CD4-positive, alpha-beta memory T cell (primary cell): ENCODE data around the gene DUS2. TPM values are rescaled to one million over a fixed set of nuclear protein-coding genes. Genes with fewer than 3 reads are reported as not detected.
"Not testable (repeated sequence)": the region's sequence is repeated elsewhere in the genome, so short reads cannot be mapped to it uniquely, and the experiment has no call there.

Experiments
- CTCF ChIA-PET: fragments of 350-600 bp; sonication (Branson Sonifier 250); formaldehyde crosslinking; loops from one replicate; lab custom pipeline; 2021; ENCODE audit warnings: inconsistent platforms; ENCODE audit not compliant: partially characterized antibody; lab: Charles Lee
- POLR2A ChIA-PET: fragments of 350-600 bp; sonication (Branson Sonifier 250); formaldehyde crosslinking; loops from one replicate; lab custom pipeline; 2021; ENCODE audit not compliant: partially characterized antibody; lab: Charles Lee
- DNase-seq, 5 donors: peaks; one replicate each; pipeline versions ENCODE4 v3.0.0 to v3.0.0-alpha.2; 2020 to 2022; ENCODE audit warnings: mixed read lengths in 1 of 5
- H3K27ac ChIP-seq: one replicate; pipeline ENCODE4 v1.7.0; 2013; ENCODE audit warnings: low read depth, low read length
- H3K27me3 ChIP-seq: 2 replicates; pipeline ENCODE4 v1.7.0; 2013; ENCODE audit warnings: mild to moderate bottlenecking, low read length, moderate library complexity; ENCODE audit not compliant: insufficient read depth
- H3K36me3 ChIP-seq: 2 replicates; pipeline ENCODE4 v1.7.0; 2013; ENCODE audit warnings: mild to moderate bottlenecking, low read length, moderate library complexity; ENCODE audit not compliant: insufficient read depth
- H3K4me1 ChIP-seq: 2 replicates; pipeline ENCODE4 v1.7.0; 2013; ENCODE audit warnings: mild to moderate bottlenecking, low read length, moderate library complexity; ENCODE audit not compliant: insufficient read depth
- H3K4me3 ChIP-seq, 2 donors: one replicate each; pipeline ENCODE4 v1.7.0; 2013; ENCODE audit warnings: low read length in 2 of 2, mild to moderate bottlenecking in 1 of 2
- H3K9me3 ChIP-seq, 2 donors: one replicate each; pipeline ENCODE4 v1.7.0; 2013; ENCODE audit warnings: low read length in 2 of 2, control low read depth in 1 of 2; ENCODE audit not compliant: control insufficient read depth in 1 of 2
- H3K27ac Mint-ChIP-seq, 7 donors: one replicate each; pipeline ENCODE4 v1.8.0; 2020 to 2021; ENCODE audit warnings: mixed read lengths in 7 of 7, mild to moderate bottlenecking in 6 of 7, inconsistent platforms in 3 of 7, moderate library complexity in 3 of 7
- H3K27me3 Mint-ChIP-seq, 2 donors: one replicate each; pipeline ENCODE4 v1.8.0; 2020 to 2021; ENCODE audit warnings: mixed read lengths in 2 of 2
- H3K36me3 Mint-ChIP-seq, 2 donors: one replicate each; pipeline ENCODE4 v1.8.0; 2020 to 2021; ENCODE audit warnings: mixed read lengths in 2 of 2, inconsistent platforms in 1 of 2, mild to moderate bottlenecking in 1 of 2
- H3K4me1 Mint-ChIP-seq, 4 donors: one replicate each; pipeline ENCODE4 v1.8.0; 2020 to 2021; ENCODE audit warnings: mixed read lengths in 4 of 4, mild to moderate bottlenecking in 1 of 4
- H3K4me3 Mint-ChIP-seq, 8 donors: one replicate each; pipeline ENCODE4 v1.8.0; 2020 to 2021; ENCODE audit warnings: mixed read lengths in 8 of 8, mild to moderate bottlenecking in 7 of 8, moderate library complexity in 6 of 8, inconsistent platforms in 3 of 8
- H3K9me3 Mint-ChIP-seq, 8 donors: one replicate each; pipeline ENCODE4 v1.8.0; 2020 to 2021; ENCODE audit warnings: mixed read lengths in 8 of 8, mild to moderate bottlenecking in 5 of 8, inconsistent platforms in 3 of 8, moderate library complexity in 1 of 8
- intact Hi-C: fragments of 100-400 bp; cut with micrococcal nuclease; formaldehyde crosslinking; loops from one replicate; pipeline ENCODE4 v1.15.1; 2023
- polyA plus RNA-seq, 2 donors: library from polyadenylated mRNA; unstranded; fragments of 300-500 nt; fragmentation: Illumina TruSeq; gene quantifications; one replicate each; pipeline ENCODE4 v1.2.3, GENCODE V29; 2021
- total RNA-seq, 2 experiments: library from RNA; stranded (reverse); gene quantifications; one replicate each; pipeline ENCODE4 v1.2.3, GENCODE V29; 2021

Gene DUS2
- total and polyA plus RNA-seq, 4 experiments from 2014 or later: 9.0 to 14.6 (median 12.8) TPM

GRCh38 chr16:68097088-68097487, 74.0 kb downstream of the DUS2 start:
- Histone ChIP-seq H3K9me3 (no peaks in the 10 kb centered on the region), H3K27ac (no peak overlapping the region), H3K4me3 (no peak overlapping the region), H3K4me1 (peaks cover 81% of the 10 kb centered on the region), H3K36me3 (no peaks in the 10 kb centered on the region), H3K27me3 (no peaks in the 10 kb centered on the region)
- ChIA-PET POLR2A (interaction anchor here (2.3 kb wide), 1 partner anchor 12 kb away, joined by 16 read pairs; the partner anchor contains the start of gene NFATC3), CTCF (interaction anchor here (0.9 to 1.2 kb wide), 2 partner anchors 26 to 32 kb away, joined by 3 to 4 read pairs; no protein-coding TSS in a partner anchor)
- Mint-ChIP-seq H3K36me3 (peaks cover 6 to 9% of the 10 kb centered on the region in 2 donors), H3K27me3 (no peaks in the 10 kb centered on the region), H3K27ac (peak overlapping the region in 6 of 7 donors; percentile 1 to 37 (median 27)), H3K4me1 (peaks cover 50 to 88% (median 67%) of the 10 kb centered on the region in 4 donors), H3K9me3 (peaks cover 0 to 2% (median 0%) of the 10 kb centered on the region in 8 donors), H3K4me3 (peak overlapping the region; percentile 1 to 66 (median 31))
- intact Hi-C loops: loop anchor here (2.0 kb wide), 1 partner anchor 14 kb away; no protein-coding TSS in a partner anchor
- DNase-seq: no peak

GRCh38 chr16:68097895-68098294, 74.8 kb downstream of the DUS2 start:
- Histone ChIP-seq H3K36me3 (no peaks in the 10 kb centered on the region), H3K4me3 (no peak overlapping the region), H3K9me3 (no peaks in the 10 kb centered on the region), H3K27me3 (no peaks in the 10 kb centered on the region), H3K27ac (no peak overlapping the region), H3K4me1 (peaks cover 82% of the 10 kb centered on the region)
- ChIA-PET CTCF (interaction anchor here (0.9 kb wide), 1 partner anchor 27 kb away, joined by 3 read pairs; no protein-coding TSS in a partner anchor), POLR2A (interaction anchor here (2.3 kb wide), 1 partner anchor 13 kb away, joined by 16 read pairs; the partner anchor contains the start of gene NFATC3)
- H3K9me3 Mint-ChIP-seq: peaks cover 0 to 2% (median 0%) of the 10 kb centered on the region in 8 donors
- H3K4me1 Mint-ChIP-seq: peaks cover 53 to 91% (median 70%) of the 10 kb centered on the region in 4 donors
- no peak for DNase-seq
- H3K36me3 Mint-ChIP-seq: peaks cover 11 to 12% of the 10 kb centered on the region in 2 donors
- no peaks in the 10 kb centered on the region for H3K27me3 Mint-ChIP-seq
- peak overlapping the region in 4 of 7 donors; percentile 4 to 67 (median 28) for H3K27ac Mint-ChIP-seq
- intact Hi-C loops: loop anchor here (2.0 kb wide), 1 partner anchor 13 kb away; no protein-coding TSS in a partner anchor
- peak overlapping the region in 2 of 8 donors; percentile 6 to 52 for H3K4me3 Mint-ChIP-seq

GRCh38 chr16:68100488-68100887, 77.4 kb downstream of the DUS2 start:
- CTCF ChIA-PET: interaction anchor here (0.7 to 2.2 kb wide), 2 partner anchors 17 to 19 kb away, joined by 3 to 8 read pairs; no protein-coding TSS in a partner anchor
- Histone ChIP-seq H3K27ac (no peak overlapping the region), H3K4me1 (peaks cover 80% of the 10 kb centered on the region)

GRCh38 chr16:68105611-68106010, 82.5 kb downstream of the DUS2 start:
- Mint-ChIP-seq H3K4me3 (peak overlapping the region in 4 of 8 donors; percentile 18 to 54 (median 32)), H3K27me3 (no peaks in the 10 kb centered on the region), H3K36me3 (peaks cover 31 to 39% of the 10 kb centered on the region in 2 donors), H3K27ac (peak overlapping the region in 5 of 7 donors; percentile 38 to 66 (median 58)), H3K4me1 (peaks cover 56 to 95% (median 74%) of the 10 kb centered on the region in 4 donors), H3K9me3 (peaks cover 0 to 26% (median 17%) of the 10 kb centered on the region in 8 donors)
- ChIA-PET POLR2A (no interaction called here), CTCF (no interaction called here)
- H3K27ac ChIP-seq: no peak overlapping the region
- no peaks in the 10 kb centered on the region for H3K27me3 ChIP-seq
- H3K36me3 ChIP-seq: no peaks in the 10 kb centered on the region
- no peak overlapping the region for H3K4me3 ChIP-seq
- H3K4me1 ChIP-seq: peaks cover 71% of the 10 kb centered on the region
- DNase-seq: no peak
- no peaks in the 10 kb centered on the region for H3K9me3 ChIP-seq
- intact Hi-C loops: no loop called here

More at GRCh38 chr16:68100488-68100887, 77.4 kb downstream of the DUS2 start:
- peaks cover 0 to 4% (median 2%) of the 10 kb centered on the region in 8 donors for H3K9me3 Mint-ChIP-seq
- H3K4me3 Mint-ChIP-seq: peak overlapping the region in 6 of 8 donors; percentile 2 to 72 (median 48)
- no peaks in the 10 kb centered on the region for H3K36me3 ChIP-seq
- no peak for DNase-seq
- intact Hi-C loops: loop anchor here (5.0 kb wide), 1 partner anchor 47 kb away; no protein-coding TSS in a partner anchor
- H3K36me3 Mint-ChIP-seq: peaks cover 19 to 22% of the 10 kb centered on the region in 2 donors
- H3K9me3 ChIP-seq: no peaks in the 10 kb centered on the region
- no peaks in the 10 kb centered on the region for H3K27me3 ChIP-seq
- H3K27me3 Mint-ChIP-seq: no peaks in the 10 kb centered on the region
- H3K27ac Mint-ChIP-seq: peak overlapping the region in 6 of 7 donors; percentile 5 to 80 (median 21)
- POLR2A ChIA-PET: interaction anchor here (2.3 kb wide), 1 partner anchor 13 kb away, joined by 6 read pairs; no protein-coding TSS in a partner anchor
- H3K4me3 ChIP-seq: no peak overlapping the region
- peaks cover 53 to 92% (median 69%) of the 10 kb centered on the region in 4 donors for H3K4me1 Mint-ChIP-seq

- Mint-ChIP-seq H3K27ac (peak overlapping the region in 5 of 7 donors; percentile 66 to 91 (median 75)), H3K36me3 (peaks cover 39 to 45% of the 10 kb centered on the region in 2 donors), H3K4me3 (peak overlapping the region; percentile 7 to 77 (median 58)), H3K4me1 (peaks cover 57 to 93% (median 75%) of the 10 kb centered on the region in 4 donors), H3K9me3 (peaks cover 0 to 39% (median 24%) of the 10 kb centered on the region in 8 donors)
- H3K27me3 ChIP-seq, H3K4me3 ChIP-seq, H3K27me3 Mint-ChIP-seq, H3K36me3 ChIP-seq, H3K27ac ChIP-seq, intact Hi-C loops, H3K9me3 ChIP-seq: not testable (repeated sequence)
- CTCF ChIA-PET: interaction anchor here (1.0 to 1.7 kb wide), 2 partner anchors 14 to 21 kb away, joined by 3 to 6 read pairs; no protein-coding TSS in a partner anchor
- peaks cover 68% of the 10 kb centered on the region for H3K4me1 ChIP-seq
- peak in 2 of 5 donors; percentile 26 to 31 for DNase-seq
- POLR2A ChIA-PET: interaction anchor here (0.6 to 2.8 kb wide), 5 partner anchors 15 to 249 kb away, joined by 3 to 13 read pairs (median 4); partner anchors contain the start of genes NFATC3, PRMT7 and SLC7A6OS
These were observed 84.3 kb downstream of the DUS2 start for GRCh38 chr16:68107230-68107928.

- H3K4me3 ChIP-seq, H3K27me3 ChIP-seq, H3K27me3 Mint-ChIP-seq, H3K27ac ChIP-seq, DNase-seq, H3K36me3 ChIP-seq, intact Hi-C loops, H3K9me3 ChIP-seq: not testable (repeated sequence)
- Mint-ChIP-seq H3K4me1 (peaks cover 55 to 93% (median 72%) of the 10 kb centered on the region in 4 donors), H3K9me3 (peaks cover 0 to 39% (median 24%) of the 10 kb centered on the region in 8 donors), H3K27ac (peak overlapping the region in 5 of 7 donors; percentile 4 to 74 (median 66)), H3K36me3 (peaks cover 37 to 50% of the 10 kb centered on the region in 2 donors), H3K4me3 (peak overlapping the region in 4 of 8 donors; percentile 7 to 76 (median 18))
- peaks cover 70% of the 10 kb centered on the region for H3K4me1 ChIP-seq
- ChIA-PET POLR2A (interaction anchor here (1.2 to 2.8 kb wide), 4 partner anchors 15 to 103 kb away, joined by 4 to 13 read pairs (median 4); partner anchors contain the start of gene NFATC3), CTCF (interaction anchor here (0.9 kb wide), 1 partner anchor 15 kb away, joined by 5 read pairs; no protein-coding TSS in a partner anchor)
These were observed 86.1 kb downstream of the DUS2 start for GRCh38 chr16:68109156-68109555.
